ENCODE measurements around the gene CBX3.

- TF ChIP-seq, protein P1, sequence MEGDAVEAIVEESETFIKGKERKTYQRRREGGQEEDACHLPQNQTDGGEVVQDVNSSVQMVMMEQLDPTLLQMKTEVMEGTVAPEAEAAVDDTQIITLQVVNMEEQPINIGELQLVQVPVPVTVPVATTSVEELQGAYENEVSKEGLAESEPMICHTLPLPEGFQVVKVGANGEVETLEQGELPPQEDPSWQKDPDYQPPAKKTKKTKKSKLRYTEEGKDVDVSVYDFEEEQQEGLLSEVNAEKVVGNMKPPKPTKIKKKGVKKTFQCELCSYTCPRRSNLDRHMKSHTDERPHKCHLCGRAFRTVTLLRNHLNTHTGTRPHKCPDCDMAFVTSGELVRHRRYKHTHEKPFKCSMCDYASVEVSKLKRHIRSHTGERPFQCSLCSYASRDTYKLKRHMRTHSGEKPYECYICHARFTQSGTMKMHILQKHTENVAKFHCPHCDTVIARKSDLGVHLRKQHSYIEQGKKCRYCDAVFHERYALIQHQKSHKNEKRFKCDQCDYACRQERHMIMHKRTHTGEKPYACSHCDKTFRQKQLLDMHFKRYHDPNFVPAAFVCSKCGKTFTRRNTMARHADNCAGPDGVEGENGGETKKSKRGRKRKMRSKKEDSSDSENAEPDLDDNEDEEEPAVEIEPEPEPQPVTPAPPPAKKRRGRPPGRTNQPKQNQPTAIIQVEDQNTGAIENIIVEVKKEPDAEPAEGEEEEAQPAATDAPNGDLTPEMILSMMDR (IDR thresholded peaks at IDR 0.05; ENCODE audit: low read depth, low read length, missing input control) = no peak
- no peak for TF ChIP-seq HNF4G (IDR thresholded peaks at IDR 0.05)
- TF ChIP-seq ZBTB33 (IDR thresholded peaks at IDR 0.05) = no peak
- TF ChIP-seq, protein P2, sequence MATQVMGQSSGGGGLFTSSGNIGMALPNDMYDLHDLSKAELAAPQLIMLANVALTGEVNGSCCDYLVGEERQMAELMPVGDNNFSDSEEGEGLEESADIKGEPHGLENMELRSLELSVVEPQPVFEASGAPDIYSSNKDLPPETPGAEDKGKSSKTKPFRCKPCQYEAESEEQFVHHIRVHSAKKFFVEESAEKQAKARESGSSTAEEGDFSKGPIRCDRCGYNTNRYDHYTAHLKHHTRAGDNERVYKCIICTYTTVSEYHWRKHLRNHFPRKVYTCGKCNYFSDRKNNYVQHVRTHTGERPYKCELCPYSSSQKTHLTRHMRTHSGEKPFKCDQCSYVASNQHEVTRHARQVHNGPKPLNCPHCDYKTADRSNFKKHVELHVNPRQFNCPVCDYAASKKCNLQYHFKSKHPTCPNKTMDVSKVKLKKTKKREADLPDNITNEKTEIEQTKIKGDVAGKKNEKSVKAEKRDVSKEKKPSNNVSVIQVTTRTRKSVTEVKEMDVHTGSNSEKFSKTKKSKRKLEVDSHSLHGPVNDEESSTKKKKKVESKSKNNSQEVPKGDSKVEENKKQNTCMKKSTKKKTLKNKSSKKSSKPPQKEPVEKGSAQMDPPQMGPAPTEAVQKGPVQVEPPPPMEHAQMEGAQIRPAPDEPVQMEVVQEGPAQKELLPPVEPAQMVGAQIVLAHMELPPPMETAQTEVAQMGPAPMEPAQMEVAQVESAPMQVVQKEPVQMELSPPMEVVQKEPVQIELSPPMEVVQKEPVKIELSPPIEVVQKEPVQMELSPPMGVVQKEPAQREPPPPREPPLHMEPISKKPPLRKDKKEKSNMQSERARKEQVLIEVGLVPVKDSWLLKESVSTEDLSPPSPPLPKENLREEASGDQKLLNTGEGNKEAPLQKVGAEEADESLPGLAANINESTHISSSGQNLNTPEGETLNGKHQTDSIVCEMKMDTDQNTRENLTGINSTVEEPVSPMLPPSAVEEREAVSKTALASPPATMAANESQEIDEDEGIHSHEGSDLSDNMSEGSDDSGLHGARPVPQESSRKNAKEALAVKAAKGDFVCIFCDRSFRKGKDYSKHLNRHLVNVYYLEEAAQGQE (IDR thresholded peaks at IDR 0.05) = no peak
- TF ChIP-seq, protein P3, sequence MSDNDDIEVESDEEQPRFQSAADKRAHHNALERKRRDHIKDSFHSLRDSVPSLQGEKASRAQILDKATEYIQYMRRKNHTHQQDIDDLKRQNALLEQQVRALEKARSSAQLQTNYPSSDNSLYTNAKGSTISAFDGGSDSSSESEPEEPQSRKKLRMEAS (IDR thresholded peaks at IDR 0.05) = no peak
- no peak for TF ChIP-seq JUND (IDR thresholded peaks at IDR 0.05)
- TF ChIP-seq SP1 (IDR thresholded peaks at IDR 0.05) = no peak
- no peak for TF ChIP-seq YY1 (IDR thresholded peaks at IDR 0.05)
- no peak for TF ChIP-seq ATF3 (IDR thresholded peaks at IDR 0.05)
- TF ChIP-seq GABPA (IDR thresholded peaks at IDR 0.05 in 1 of 2, conservative IDR thresholded peaks at IDR 0.05 in 1 of 2) = no peak
Observed at GRCh38 chr7:26172048-26172447, 29.5 kb upstream of the CBX3 start.
